ENCODE data around the gene LUC7L. TPM values are rescaled to one million over a fixed set of nuclear protein-coding genes. Genes with fewer than 3 reads are reported as not detected.

Gene LUC7L
- total and polyA plus RNA-seq, 2 of the 8 experiments (the other 6 are each of a cell fraction or from before 2014, with no cell fraction given): 49.7 to 129 TPM

GRCh38 chr16:264440-264951 is 35.2 kb upstream of the LUC7L start:
- Histone ChIP-seq H3K79me2 (ENCODE audit: control insufficient read depth in 1 of 2, insufficient read depth in 2 of 2, low read length in 2 of 2) (no peaks in the 10 kb centered on the region), H2BK15ac (ENCODE audit: low read length) (no peak overlapping the region), H3K18ac (ENCODE audit: extremely low read depth, low read length) (no peak overlapping the region), H3K9ac (replicated peaks in 1 of 4; ENCODE audit: extremely low read depth in 1 of 4, low read depth in 3 of 4, low read length in 3 of 4) (no peak overlapping the region), H2BK20ac (ENCODE audit: low read length) (no peak overlapping the region), H3K79me1 (ENCODE audit: low read depth, low read length) (no peaks in the 10 kb centered on the region), H4K8ac (ENCODE audit: extremely low read depth, insufficient read depth, low read length) (peak overlapping the region; percentile 51; the same call in 1 of the 2 replicates), H4K91ac (replicated peaks; ENCODE audit: insufficient read length, low read length) (no peak overlapping the region), H3K4me2 (ENCODE audit: insufficient read depth in 1 of 2, low read depth in 2 of 2, low read length in 2 of 2) (no peak overlapping the region), H4K20me1 (replicated peaks in 1 of 2; ENCODE audit: control insufficient read depth in 1 of 2, insufficient read depth in 2 of 2, low read length in 2 of 2) (peaks cover 0 to 17% of the 10 kb centered on the region in 2 experiments), H3K27me3 (replicated peaks in 1 of 4; ENCODE audit: control insufficient read depth in 3 of 4, extremely low read depth in 1 of 4, insufficient read depth in 3 of 4, low read length in 3 of 4) (no peaks in the 10 kb centered on the region), H3K23ac (ENCODE audit: insufficient read length) (no peak overlapping the region), H3K36me3 (ENCODE audit: control insufficient read depth in 2 of 4, insufficient read depth in 4 of 4, low read length in 3 of 4) (peaks cover 5 to 12% (median 8%) of the 10 kb centered on the region in 4 experiments; a peak in 6 of 8 replicates), H2BK120ac (replicated peaks; ENCODE audit: low read depth, low read length) (no peak overlapping the region), H3K27ac (ENCODE audit: low read depth, low read length) (no peak overlapping the region), H3K4me1 (replicated peaks in 1 of 4; ENCODE audit: control insufficient read depth in 3 of 4, insufficient read depth in 4 of 4, low read length in 3 of 4) (no peaks in the 10 kb centered on the region; a peak in 1 of 7 replicates), H3K9me3 (ENCODE audit: insufficient read depth in 2 of 2, low read depth in 1 of 2, low read length in 1 of 2) (no peaks in the 10 kb centered on the region), H3K4me3 (ENCODE audit: extremely low read depth in 1 of 4, insufficient read depth in 2 of 4, low read depth in 3 of 4, low read length in 4 of 4) (no peak overlapping the region), H2BK12ac (ENCODE audit: low read depth, low read length) (no peak overlapping the region), H2AFZ (ENCODE audit: low read length) (no peak overlapping the region), H2AK5ac (ENCODE audit: low read depth, low read length) (no peak overlapping the region), H4K5ac (ENCODE audit: insufficient read length, low read depth, low read length) (no peak overlapping the region), H3K56ac (replicated peaks; ENCODE audit: insufficient read length, low read depth, low read length) (no peak overlapping the region), H3K4ac (replicated peaks; ENCODE audit: insufficient read length, low read depth, low read length) (no peak overlapping the region), H2BK5ac (ENCODE audit: low read depth, low read length) (no peak overlapping the region), H3K23me2 (ENCODE audit: low read depth, low read length) (peaks cover 4% of the 10 kb centered on the region; the same call in 1 of the 2 replicates), H3K14ac (ENCODE audit: insufficient read length) (no peak overlapping the region)
- POLR2A ChIA-PET (ENCODE audit: partially characterized antibody): interaction anchor here (0.8 to 1.7 kb wide), 4 partner anchors 15 to 36 kb away, joined by 3 to 4 read pairs (median 3); partner anchors contain the start of gene ARHGDIG
- WGBS, 2 experiments (ENCODE audit: extremely low coverage in 1 of 2, insufficient coverage in 1 of 2, insufficient read length in 1 of 2, insufficient replicate concordance in 2 of 2, low coverage in 1 of 2, low lambda C conversion rate in 2 of 2, missing lambda C conversion rate in 1 of 2): 97% methylated on average over 23 of the region's 23 CpGs; no CpG with 5 or more reads in 1 of the 2 experiments
- FAIRE-seq (no peak), DNase-seq (ENCODE audit: low read depth in 1 of 2, low spot score in 2 of 2) (no peak)
- CTCF ChIA-PET (ENCODE audit: partially characterized antibody): interaction anchor here (1.4 kb wide), 1 partner anchor 98 kb away, joined by 4 read pairs; no protein-coding TSS in a partner anchor
- TF ChIP-seq HDAC2 (IDR thresholded peaks at IDR 0.05; ENCODE audit: borderline replicate concordance in 1 of 2, low read depth in 2 of 2, low read length in 2 of 2): no peak
- no peak for TF ChIP-seq CTBP2 (IDR thresholded peaks at IDR 0.05; ENCODE audit: borderline replicate concordance, insufficient read depth, insufficient read length, low read length)
- TF ChIP-seq EP300 (IDR thresholded peaks at IDR 0.05; ENCODE audit: borderline replicate concordance in 1 of 2, low read depth in 2 of 2, low read length in 2 of 2): no peak
- TF ChIP-seq SAP30 (IDR thresholded peaks at IDR 0.05; ENCODE audit: insufficient read depth, insufficient replicate concordance, low read length): no peak
- TF ChIP-seq SIRT6 (IDR thresholded peaks at IDR 0.05; ENCODE audit: low read length): no peak
- no peak for TF ChIP-seq TAF7 (optimal IDR thresholded peaks at IDR 0.05; ENCODE audit: borderline replicate concordance, low read depth, low read length)
- TF ChIP-seq ASH2L (IDR thresholded peaks at IDR 0.05; ENCODE audit: low read length): no peak
- TF ChIP-seq KDM4A (IDR thresholded peaks at IDR 0.05; ENCODE audit: low read depth, low read length, severe bottlenecking): no peak
